Trophoblast cell (in vitro differentiated cells and primary cell): ENCODE measurements around the gene VPS37D.

Source experiments
- DNase-seq, 2 donors: peaks; one replicate each; pipeline ENCODE4 v3.0.0-alpha.2; 2016
- H2AFZ ChIP-seq: 2 replicates; pipeline ENCODE4 v1.6.1; 2013; ENCODE audit warnings: low read length, moderate library complexity, mild to moderate bottlenecking; ENCODE audit not compliant: insufficient read depth, poor library complexity
- H2AK5ac ChIP-seq: 2 replicates; pipeline ENCODE4 v1.6.1; 2013; ENCODE audit warnings: mild to moderate bottlenecking, low read length
- H2BK120ac ChIP-seq: 2 replicates; pipeline ENCODE4 v1.6.1; 2013; ENCODE audit warnings: low read length, mild to moderate bottlenecking, moderate library complexity; ENCODE audit not compliant: insufficient read depth, poor library complexity
- H2BK12ac ChIP-seq: 2 replicates; pipeline ENCODE4 v1.6.1; 2013; ENCODE audit warnings: mild to moderate bottlenecking, low read length, moderate library complexity
- H2BK5ac ChIP-seq: 2 replicates; pipeline ENCODE4 v1.6.1; 2013; ENCODE audit warnings: low read length, low read depth, moderate library complexity, mild to moderate bottlenecking; ENCODE audit not compliant: poor library complexity
- H3K14ac ChIP-seq: 2 replicates; pipeline ENCODE4 v1.6.1; 2013; ENCODE audit warnings: mild to moderate bottlenecking, low read length
- H3K18ac ChIP-seq: 2 replicates; pipeline ENCODE4 v1.6.1; 2013; ENCODE audit warnings: mild to moderate bottlenecking, low read length
- H3K23ac ChIP-seq: 2 replicates; pipeline ENCODE4 v1.6.1; 2013; ENCODE audit warnings: low read length
- H3K27ac ChIP-seq: 2 replicates; pipeline ENCODE4 v1.5.1; 2013; ENCODE audit warnings: low read depth, mild to moderate bottlenecking, inconsistent platforms, low read length, moderate library complexity
- H3K27me3 ChIP-seq: 2 replicates; pipeline ENCODE4 v1.6.1; 2013; ENCODE audit warnings: inconsistent platforms, mild to moderate bottlenecking, low read length, moderate library complexity; ENCODE audit not compliant: insufficient read depth
- H3K36me3 ChIP-seq, 2 experiments: 1 replicate in 1 of 2; 2 replicates in 1 of 2; pipeline ENCODE4 v1.6.1; 2013; ENCODE audit warnings: low read length in 2 of 2, mild to moderate bottlenecking in 2 of 2, moderate library complexity in 1 of 2; ENCODE audit not compliant: insufficient read depth in 2 of 2, control insufficient read depth in 1 of 2
- H3K4ac ChIP-seq: 2 replicates; pipeline ENCODE4 v1.6.1; 2013; ENCODE audit warnings: low read depth, mild to moderate bottlenecking, low read length, moderate library complexity
- H3K4me1 ChIP-seq, 2 experiments: 1 replicate in 1 of 2; 2 replicates in 1 of 2; pipeline ENCODE4 v1.6.1; 2013; ENCODE audit warnings: low read length in 2 of 2, mild to moderate bottlenecking in 2 of 2, moderate library complexity in 1 of 2; ENCODE audit not compliant: insufficient read depth in 2 of 2, control insufficient read depth in 1 of 2
- H3K4me2 ChIP-seq: 2 replicates; pipeline ENCODE4 v1.6.1; 2013; ENCODE audit warnings: inconsistent platforms, mild to moderate bottlenecking, low read length, moderate library complexity
- H3K4me3 ChIP-seq: 2 replicates; pipeline ENCODE4 v1.5.1; 2013; ENCODE audit warnings: mild to moderate bottlenecking, low read depth, low read length, inconsistent platforms
- H3K79me1 ChIP-seq: one replicate; pipeline ENCODE4 v1.6.1; 2013; ENCODE audit warnings: low read length
- H3K79me2 ChIP-seq: 2 replicates; pipeline ENCODE4 v1.6.1; 2013; ENCODE audit warnings: low read length, mild to moderate bottlenecking; ENCODE audit not compliant: control insufficient read depth, insufficient read depth, poor library complexity
- H3K9ac ChIP-seq: 2 replicates; pipeline ENCODE4 v1.6.1; 2013; ENCODE audit warnings: mild to moderate bottlenecking, low read length
- H3K9me3 ChIP-seq: 2 replicates; pipeline ENCODE4 v1.6.1; 2013; ENCODE audit warnings: low read depth, mild to moderate bottlenecking, control low read depth, inconsistent platforms, low read length; ENCODE audit not compliant: insufficient read depth
- H4K12ac ChIP-seq: 2 replicates; pipeline ENCODE4 v1.6.1; 2013; ENCODE audit warnings: low read depth, mild to moderate bottlenecking, low read length, moderate library complexity
- H4K8ac ChIP-seq: 2 replicates; pipeline ENCODE4 v1.6.1; 2013; ENCODE audit warnings: low read depth, mild to moderate bottlenecking, low read length, moderate library complexity
- H4K91ac ChIP-seq: one replicate; pipeline ENCODE4 v1.6.1; 2013; ENCODE audit warnings: low read depth, mild to moderate bottlenecking, low read length, moderate library complexity
- WGBS: extraction: QIAGEN DNeasy Blood & Tissue Kit; methylation state at CpG from one replicate; pipeline ENCODE4 v1.1.7; 2013; ENCODE audit warnings: missing lambda C conversion rate; ENCODE audit not compliant: insufficient read length, insufficient coverage; ENCODE audit errors: extremely low coverage; 5-methylcytosine and 5-hydroxymethylcytosine counted together

Gene VPS37D

DNA sequence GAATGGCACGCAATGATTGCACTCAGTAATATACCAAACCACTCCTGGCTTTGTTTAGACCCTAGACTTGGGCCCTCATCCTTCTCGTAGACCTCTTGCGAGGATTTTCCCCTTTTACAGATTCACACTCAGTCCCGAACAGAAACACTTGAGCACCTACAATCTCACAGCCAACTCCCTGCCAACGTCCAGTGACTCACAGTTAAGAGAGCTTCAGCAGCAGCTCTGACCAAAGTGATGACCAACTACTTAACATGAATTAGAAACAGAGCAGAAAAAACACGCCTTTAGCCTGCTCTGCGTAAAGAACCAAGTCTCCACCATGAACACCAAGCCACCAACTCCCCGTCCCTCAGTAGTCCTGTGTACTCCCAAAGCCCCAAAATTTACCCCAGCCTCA is 13.4 kb downstream of the VPS37D start:
- H3K79me2 ChIP-seq: peaks cover 12% of the 10 kb centered on the region
- WGBS: no CpG with 5 or more reads among the region's 8 CpGs
- peak overlapping the region; percentile 30 for H3K4ac ChIP-seq
- DNase-seq: no peak
- H3K9me3 ChIP-seq: peaks cover 1% of the 10 kb centered on the region
- H4K12ac ChIP-seq: no peak overlapping the region
- peaks cover 7% of the 10 kb centered on the region for H3K79me1 ChIP-seq
- peaks cover 9 to 14% of the 10 kb centered on the region in 2 experiments for H3K4me1 ChIP-seq
- H3K14ac ChIP-seq: no peak overlapping the region
- H3K4me3 ChIP-seq: no peak overlapping the region
- no peak overlapping the region for H3K23ac ChIP-seq
- H2BK12ac ChIP-seq: no peak overlapping the region
- no peaks in the 10 kb centered on the region for H3K27me3 ChIP-seq
- H2BK5ac ChIP-seq: no peak overlapping the region
- H3K27ac ChIP-seq: no peak overlapping the region
- H2AFZ ChIP-seq: no peak overlapping the region
- no peak overlapping the region for H2BK120ac ChIP-seq
- no peak overlapping the region for H4K91ac ChIP-seq
- peaks cover 6 to 9% of the 10 kb centered on the region in 2 experiments for H3K36me3 ChIP-seq
- H3K18ac ChIP-seq: no peak overlapping the region
- H3K4me2 ChIP-seq: peak overlapping the region; percentile 34
- no peak overlapping the region for H2AK5ac ChIP-seq
- no peak overlapping the region for H3K9ac ChIP-seq
- no peak overlapping the region for H4K8ac ChIP-seq

DNA sequence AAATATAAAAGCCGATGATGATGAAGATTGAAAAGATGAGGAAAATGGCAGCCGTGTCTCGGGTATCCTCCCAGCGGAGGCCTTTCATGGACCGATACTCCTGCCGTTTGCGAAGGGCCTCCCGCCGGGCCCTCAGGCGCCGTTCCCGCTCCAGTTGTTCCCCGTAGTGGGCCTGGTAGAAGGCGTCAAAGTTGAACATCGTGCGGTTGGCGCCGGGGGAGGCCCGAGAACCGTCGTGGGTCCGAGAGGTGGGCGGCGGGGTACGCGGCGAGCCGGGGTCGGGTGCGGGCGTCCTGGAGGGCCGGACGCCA is 15.1 kb downstream of the VPS37D start:
- no peak overlapping the region for H2BK12ac ChIP-seq
- peak overlapping the region; percentile 95 for H4K8ac ChIP-seq
- H3K36me3 ChIP-seq: peaks cover 16 to 18% of the 10 kb centered on the region in 2 experiments
- peak overlapping the region; percentile 95 for H3K4me2 ChIP-seq
- H3K9me3 ChIP-seq: peaks cover 1% of the 10 kb centered on the region
- WGBS: no CpG with 5 or more reads among the region's 33 CpGs
- peak overlapping the region; percentile 3 for H4K12ac ChIP-seq
- H4K91ac ChIP-seq: peak overlapping the region; percentile 67
- no peak overlapping the region for H2AK5ac ChIP-seq
- peak overlapping the region; percentile 98 for H3K9ac ChIP-seq
- peak overlapping the region; percentile 0 for H3K18ac ChIP-seq
- H3K27me3 ChIP-seq: no peaks in the 10 kb centered on the region
- peaks cover 9 to 14% of the 10 kb centered on the region in 2 experiments for H3K4me1 ChIP-seq
- H3K14ac ChIP-seq: peak overlapping the region; percentile 72
- peak overlapping the region; percentile 13 for H2AFZ ChIP-seq
- H3K4me3 ChIP-seq: peak overlapping the region; percentile 98
- H3K79me2 ChIP-seq: peaks cover 12% of the 10 kb centered on the region
- H3K79me1 ChIP-seq: peaks cover 7% of the 10 kb centered on the region
- peak overlapping the region; percentile 1 for H3K4ac ChIP-seq
- no peak overlapping the region for H2BK120ac ChIP-seq
- H3K27ac ChIP-seq: no peak overlapping the region
- no peak for DNase-seq
- H2BK5ac ChIP-seq: no peak overlapping the region
- H3K23ac ChIP-seq: no peak overlapping the region

DNA sequence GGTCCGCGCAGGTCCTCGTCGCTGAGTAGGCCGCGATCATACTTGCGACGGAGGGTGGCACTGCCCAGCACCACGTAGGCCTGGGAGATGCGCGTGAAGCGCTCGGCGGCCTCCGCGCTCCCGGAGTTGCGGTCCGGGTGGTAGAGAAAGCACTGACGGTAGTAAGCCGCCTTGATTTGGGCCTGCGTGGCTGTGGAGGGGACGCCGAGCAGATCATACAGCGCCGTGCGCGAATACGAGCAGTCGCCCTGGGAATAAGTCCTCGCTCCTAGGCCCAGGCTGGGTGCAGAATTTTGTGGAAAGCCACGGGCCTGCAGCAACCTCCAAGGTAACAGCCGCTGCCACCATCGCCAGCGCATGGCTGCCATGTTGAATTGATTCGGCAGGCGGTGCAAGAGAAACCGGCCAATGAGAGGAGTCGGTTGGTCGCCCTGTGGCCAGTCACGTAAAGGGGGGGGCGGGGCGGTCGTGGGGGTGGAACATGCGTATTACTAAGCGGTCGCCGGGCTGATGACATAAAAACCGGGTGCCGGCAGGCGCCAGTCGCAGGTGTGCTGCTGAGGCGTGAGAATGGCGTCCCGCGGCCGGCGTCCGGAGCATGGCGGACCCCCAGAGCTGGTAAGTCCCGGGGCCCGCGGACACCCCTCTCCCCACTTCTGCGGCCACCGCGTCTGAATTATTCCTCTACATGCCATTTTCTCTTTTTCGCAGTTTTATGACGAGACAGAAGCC is 15.6 kb downstream of the VPS37D start, which contains the start of the genes BUD23 and DNAJC30:
Gene BUD23, plus strand, starts transcription at position 542 of the 732 bp plus-strand sequence. Its CDS starts 29 bp downstream, at position 571.
Gene DNAJC30, minus strand, starts transcription at position 398 of the 732 bp plus-strand sequence. Its CDS starts 30 bp downstream, at position 368.
- Histone ChIP-seq H3K4ac (peak within 1 kb of the TSS; percentile 63), H4K12ac (peak within 1 kb of the TSS; percentile 74), H2AFZ (peak within 1 kb of the TSS; percentile 89), H3K14ac (peak within 1 kb of the TSS; percentile 80), H3K4me2 (peak within 1 kb of the TSS; percentile 95), H2AK5ac (no peak within 1 kb of the TSS), H4K8ac (peak within 1 kb of the TSS; percentile 95), H3K36me3 (peaks cover 13 to 16% of the 10 kb centered on the region in 2 experiments), H3K4me3 (peak within 1 kb of the TSS; percentile 98), H4K91ac (peak within 1 kb of the TSS; percentile 72), H3K23ac (no peak within 1 kb of the TSS), H3K4me1 (peaks cover 9 to 14% of the 10 kb centered on the region in 2 experiments), H2BK12ac (no peak within 1 kb of the TSS), H3K9ac (peak within 1 kb of the TSS; percentile 98), H3K79me2 (peaks cover 12% of the 10 kb centered on the region), H3K18ac (peak within 1 kb of the TSS; percentile 72), H3K9me3 (no peaks in the 10 kb centered on the region), H2BK5ac (no peak within 1 kb of the TSS), H3K27ac (no peak within 1 kb of the TSS), H3K79me1 (peaks cover 7% of the 10 kb centered on the region), H2BK120ac (peak within 1 kb of the TSS; percentile 9), H3K27me3 (no peaks in the 10 kb centered on the region)
- no CpG with 5 or more reads among the region's 68 CpGs for WGBS
- DNase-seq: peak; percentile 90 to 91

DNA sequence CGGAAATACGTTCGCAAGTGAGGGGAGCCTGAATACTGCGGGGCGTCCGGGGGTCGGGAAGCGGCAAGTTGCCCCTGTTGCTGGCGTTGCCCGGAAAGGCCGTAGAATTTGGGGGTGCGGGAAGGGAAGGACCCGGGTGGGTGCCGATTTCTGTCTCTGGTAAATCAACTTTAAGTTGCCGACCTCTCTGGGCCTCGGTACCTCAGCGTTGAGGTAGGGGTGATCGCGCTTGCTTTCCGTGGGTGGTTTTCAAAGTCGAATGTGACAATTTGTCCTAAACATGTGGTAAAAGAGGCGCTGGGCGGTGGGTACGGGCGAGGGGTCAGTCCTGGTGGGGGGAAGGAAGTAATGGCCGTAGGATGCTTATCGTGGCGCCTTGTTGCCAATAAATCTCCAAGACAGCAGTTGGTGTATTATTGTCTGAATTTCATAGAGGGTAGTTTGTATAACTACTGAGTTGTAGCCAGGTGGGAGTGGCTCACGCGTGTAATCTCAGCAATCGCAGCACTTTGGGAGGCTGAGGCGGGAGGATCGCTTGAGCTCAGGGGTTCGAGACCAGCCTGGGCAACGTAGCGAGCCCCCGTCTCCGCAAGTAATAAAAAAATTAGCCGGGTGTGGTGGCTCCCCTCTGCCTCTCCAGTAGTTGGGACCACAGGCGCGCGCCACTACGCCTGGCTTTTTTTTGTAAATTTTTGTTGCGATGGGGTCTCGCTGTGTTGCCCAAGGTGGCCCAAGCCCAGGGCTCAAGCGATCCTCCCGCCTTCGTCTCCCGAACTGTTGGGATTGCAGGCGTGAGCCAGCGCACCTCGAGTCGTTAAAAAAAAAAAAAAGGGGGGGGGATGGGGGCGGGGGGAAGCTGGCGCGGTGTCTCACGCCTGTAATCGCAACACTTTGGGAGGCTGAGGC is 16.4 kb downstream of the VPS37D start:
- Histone ChIP-seq H3K79me2 (peaks cover 12% of the 10 kb centered on the region), H3K4me3 (peak overlapping the region; percentile 87), H3K9ac (peak overlapping the region; percentile 61), H3K27ac (no peak overlapping the region), H2BK12ac (no peak overlapping the region), H4K91ac (peak overlapping the region; percentile 72), H3K4ac (peak overlapping the region; percentile 63), H2BK5ac (no peak overlapping the region), H3K14ac (peak overlapping the region; percentile 80), H3K4me1 (peaks cover 9 to 14% of the 10 kb centered on the region in 2 experiments), H3K23ac (no peak overlapping the region), H4K8ac (peak overlapping the region; percentile 92), H3K9me3 (no peaks in the 10 kb centered on the region), H2BK120ac (peak overlapping the region; percentile 9), H3K79me1 (peaks cover 7% of the 10 kb centered on the region), H2AK5ac (no peak overlapping the region), H3K27me3 (no peaks in the 10 kb centered on the region), H3K36me3 (peaks cover 14% of the 10 kb centered on the region in 2 experiments), H4K12ac (peak overlapping the region; percentile 74), H3K18ac (peak overlapping the region; percentile 72), H3K4me2 (peak overlapping the region; percentile 90), H2AFZ (peak overlapping the region; percentile 89)
- peak in 1 of 2 donors; percentile 36 for DNase-seq
- no CpG with 5 or more reads among the region's 58 CpGs for WGBS
